Memory B cell (primary cell): Measurements from ENCODE around the gene IGF2BP2.

Experiments used
- ATAC-seq: fragments of 150-1000 bp; cut with Tn5 transposase; 2 replicates; pipeline ENCODE4 v1.10.0; 2021; ENCODE audit warnings: low read depth, mild to moderate bottlenecking, moderate library complexity
- DNase-seq, 2 donors: peaks; one replicate each; pipeline ENCODE4 v3.0.0; 2022; ENCODE audit warnings: low spot score in 2 of 2
- H3K27ac Mint-ChIP-seq: one replicate; pipeline ENCODE4 v1.8.0; 2022; ENCODE audit warnings: mild to moderate bottlenecking, moderate library complexity, mixed read lengths
- H3K27me3 Mint-ChIP-seq: one replicate; pipeline ENCODE4 v1.8.0; 2022; ENCODE audit warnings: mixed read lengths
- H3K36me3 Mint-ChIP-seq: one replicate; pipeline ENCODE4 v1.8.0; 2022; ENCODE audit warnings: mild to moderate bottlenecking, mixed read lengths
- H3K4me1 Mint-ChIP-seq: one replicate; pipeline ENCODE4 v1.8.0; 2022; ENCODE audit warnings: mixed read lengths
- H3K4me3 Mint-ChIP-seq: one replicate; pipeline ENCODE4 v1.8.0; 2022; ENCODE audit warnings: mild to moderate bottlenecking, moderate library complexity, mixed read lengths
- H3K9me3 Mint-ChIP-seq: one replicate; pipeline ENCODE4 v1.8.0; 2022; ENCODE audit warnings: mixed read lengths

IGF2BP2 gene

DNA sequence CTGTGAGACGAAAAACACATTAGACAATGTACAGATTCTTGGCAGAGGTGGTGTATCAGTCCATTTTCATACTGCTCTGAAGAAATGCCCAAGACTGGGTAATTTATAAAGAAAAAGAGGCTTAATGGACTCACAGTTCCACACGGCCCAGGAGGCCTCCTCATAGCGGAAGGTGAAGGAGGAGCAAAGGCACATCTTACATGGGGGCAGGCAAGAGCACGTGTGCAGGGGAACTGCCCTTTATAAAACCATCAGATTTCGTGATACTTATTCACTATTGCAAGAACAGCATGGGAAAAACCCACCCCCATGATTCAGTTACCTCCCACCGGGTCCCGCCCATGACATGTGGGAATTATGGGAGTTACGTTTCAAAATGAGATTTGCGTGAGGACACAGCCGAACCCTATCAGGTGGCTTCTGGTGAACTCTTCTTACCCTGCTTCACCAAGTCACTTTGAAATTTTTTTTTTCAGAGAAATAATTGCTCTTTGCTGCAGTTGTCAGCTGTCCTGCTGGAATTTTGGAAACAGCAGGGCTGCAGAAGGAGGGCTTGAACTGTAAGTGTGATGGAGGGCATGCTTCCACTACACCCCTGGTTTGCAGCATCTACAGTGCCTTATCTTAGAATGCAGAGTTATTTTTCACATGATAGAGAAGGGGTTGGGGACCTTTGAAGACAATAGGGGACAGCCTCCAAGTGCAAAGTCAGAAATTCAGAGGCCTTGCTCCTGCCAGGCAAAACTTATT lies 2.9 kb upstream of the IGF2BP2 start:
- no peak for ATAC-seq
- peaks cover 5% of the 10 kb centered on the region for H3K4me1 Mint-ChIP-seq

DNA sequence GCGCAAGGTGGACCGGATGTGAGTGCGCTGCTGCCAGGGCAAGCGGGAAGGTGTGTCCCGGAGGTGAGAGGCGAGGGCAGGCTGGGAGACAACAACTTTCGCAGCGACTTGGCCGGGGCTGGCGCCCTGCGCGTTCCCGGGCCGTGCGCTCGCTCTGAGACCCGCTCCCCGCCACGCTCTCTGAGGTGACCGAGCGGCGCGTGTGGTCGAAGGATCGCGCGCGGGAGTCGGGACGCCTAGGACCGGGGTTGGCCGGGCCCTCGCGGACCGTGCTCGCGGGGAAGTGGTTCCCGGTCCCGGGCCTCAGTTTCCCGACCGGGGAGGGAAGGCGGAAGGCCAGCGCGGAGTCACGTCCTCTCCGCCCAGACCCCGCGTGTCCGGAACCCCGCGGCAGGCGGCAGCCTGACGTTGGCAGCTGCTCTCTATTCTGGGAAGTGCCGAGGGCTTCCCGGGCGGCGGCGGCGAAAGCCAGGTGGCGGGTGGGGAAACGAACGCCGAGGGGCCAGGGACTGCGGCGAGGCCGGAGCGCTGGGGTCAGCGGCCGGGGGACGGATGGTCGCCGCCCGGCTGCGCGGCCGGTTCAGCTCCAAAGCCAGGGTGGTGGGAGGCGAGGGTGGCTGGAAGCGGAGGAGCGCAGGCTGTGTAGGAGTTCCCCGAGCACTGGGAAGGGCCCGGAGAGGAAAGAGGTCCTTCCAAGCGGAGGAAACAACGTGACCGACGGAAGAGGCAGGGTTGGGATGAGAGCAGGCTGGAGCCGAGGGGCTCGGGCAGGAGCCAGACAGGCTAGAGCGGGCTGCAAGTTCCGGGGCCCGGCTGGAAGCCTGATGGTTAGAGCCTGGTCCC lies 1.0 kb upstream of the IGF2BP2 start:
- Mint-ChIP-seq H3K27me3 (peaks cover 22% of the 10 kb centered on the region), H3K27ac (no peak overlapping the region), H3K9me3 (no peaks in the 10 kb centered on the region), H3K36me3 (peaks cover 2% of the 10 kb centered on the region), H3K4me1 (peaks cover 5% of the 10 kb centered on the region), H3K4me3 (peak overlapping the region; percentile 80)
- DNase-seq = no peak
- peak; percentile 33 for ATAC-seq

More for the DNA sequence above, 2.9 kb upstream of the IGF2BP2 start:
- H3K4me3 Mint-ChIP-seq = no peak overlapping the region
- no peak for DNase-seq
- peaks cover 1% of the 10 kb centered on the region for H3K9me3 Mint-ChIP-seq
- H3K27me3 Mint-ChIP-seq = peaks cover 23% of the 10 kb centered on the region
- peaks cover 3% of the 10 kb centered on the region for H3K36me3 Mint-ChIP-seq
- no peak overlapping the region for H3K27ac Mint-ChIP-seq

DNA sequence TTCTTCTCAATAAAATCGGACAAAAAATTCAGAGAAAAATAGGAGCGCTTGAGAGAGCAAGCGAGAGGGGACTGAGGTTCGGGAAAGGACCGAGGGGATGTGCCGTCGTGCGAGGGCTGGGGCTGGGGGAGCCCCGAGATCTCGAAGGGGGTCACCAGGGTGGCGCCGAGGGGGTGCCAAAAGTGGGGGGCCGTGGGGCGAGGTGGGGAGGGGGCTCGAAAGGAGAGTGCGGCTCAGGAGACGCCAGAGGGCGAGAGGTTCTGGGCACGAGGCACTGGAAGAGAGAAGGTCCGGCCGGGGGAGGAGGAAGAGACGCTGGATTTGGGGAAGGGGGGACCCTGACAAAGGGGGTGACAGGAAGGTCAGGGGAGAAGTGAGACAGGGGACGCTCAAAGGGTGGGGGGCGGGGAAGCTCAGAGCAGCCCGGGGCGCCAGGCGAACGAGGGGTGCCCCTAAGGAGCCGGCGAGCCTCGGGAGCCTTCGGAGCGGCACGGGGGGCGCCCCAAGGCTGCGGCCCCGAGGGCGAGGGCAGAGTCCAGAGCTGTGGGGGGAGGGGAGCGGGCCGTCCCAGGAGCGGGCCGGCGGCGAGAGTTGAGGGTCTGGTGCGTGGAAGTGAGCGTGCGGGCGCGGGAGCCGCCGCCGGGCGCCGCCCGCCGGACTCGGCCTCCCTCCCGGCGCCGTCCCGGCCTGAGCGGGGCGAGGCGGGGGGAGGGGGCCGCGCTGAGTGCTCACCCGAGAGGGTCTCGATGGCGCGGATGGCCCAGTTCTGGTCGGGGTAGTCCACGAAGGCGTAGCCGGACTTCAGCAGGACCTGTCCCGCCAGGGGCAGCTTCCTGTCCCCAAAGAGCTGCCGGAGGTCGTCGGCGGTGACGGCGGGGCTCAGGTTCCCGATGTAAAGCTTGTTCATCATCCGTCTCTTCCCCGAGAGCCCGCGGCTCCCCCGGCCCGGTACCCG lies 514 bp downstream of the IGF2BP2 start:
- peaks cover 21% of the 10 kb centered on the region for H3K27me3 Mint-ChIP-seq
- no peaks in the 10 kb centered on the region for H3K9me3 Mint-ChIP-seq

DNA sequence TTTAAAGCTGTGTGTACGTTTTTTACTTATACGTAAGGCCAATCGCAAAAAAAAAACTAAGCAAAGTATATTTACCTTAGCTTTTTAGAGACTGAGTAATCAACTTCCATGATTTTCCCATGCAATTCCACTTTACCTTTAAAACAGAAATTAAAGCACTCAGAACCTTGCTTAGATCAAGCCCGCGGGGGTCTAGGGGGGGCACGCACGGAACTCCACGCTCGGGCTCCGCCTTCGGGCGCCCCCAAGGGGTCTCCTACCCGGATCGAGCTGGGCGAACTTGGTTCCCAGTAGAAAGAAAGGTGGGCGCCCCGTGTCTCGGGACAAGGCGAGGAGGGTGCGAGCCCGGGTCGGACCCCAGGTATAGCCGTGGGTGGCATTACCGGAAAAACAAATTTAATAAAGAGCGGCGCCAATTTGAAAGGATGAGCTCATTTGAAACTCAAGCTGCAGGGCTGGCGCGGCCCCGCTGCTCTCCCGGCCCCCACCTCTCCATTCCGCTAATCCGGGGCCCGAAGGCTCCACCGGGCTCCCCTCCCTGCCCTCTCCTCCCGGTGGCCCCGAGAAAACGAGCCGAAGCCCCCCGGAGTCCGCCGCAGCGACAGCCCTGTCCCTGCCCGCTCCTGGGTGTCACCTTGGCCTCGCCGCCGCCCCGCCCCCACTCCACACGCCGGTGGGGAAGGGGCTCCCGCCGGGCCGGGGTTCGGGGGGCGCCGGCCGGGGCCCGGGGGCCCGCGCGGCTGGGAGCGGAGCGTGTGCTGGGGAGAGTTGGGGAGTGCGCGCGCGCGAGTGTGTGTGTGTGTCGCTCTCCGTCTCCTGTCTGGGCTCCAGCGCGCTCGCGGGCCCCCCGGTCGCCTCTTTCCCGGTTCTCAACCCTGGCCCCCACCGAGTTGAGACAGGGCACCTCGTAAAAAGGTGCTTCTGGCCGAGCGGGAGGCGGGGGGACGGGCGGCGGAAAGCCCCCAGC lies 1.5 kb downstream of the IGF2BP2 start:
- peak overlapping the region; percentile 76 for H3K27ac Mint-ChIP-seq
- H3K9me3 Mint-ChIP-seq = no peaks in the 10 kb centered on the region
- DNase-seq (peak; percentile 8 to 42), ATAC-seq (peak; percentile 44)
- H3K27me3 Mint-ChIP-seq = peaks cover 22% of the 10 kb centered on the region
- peaks cover 5% of the 10 kb centered on the region for H3K4me1 Mint-ChIP-seq
- peaks cover 2% of the 10 kb centered on the region for H3K36me3 Mint-ChIP-seq
- H3K4me3 Mint-ChIP-seq = peak overlapping the region; percentile 92

More for the DNA sequence above, 514 bp downstream of the IGF2BP2 start:
- Mint-ChIP-seq H3K4me3 (peak overlapping the region; percentile 92), H3K36me3 (peaks cover 2% of the 10 kb centered on the region), H3K4me1 (peaks cover 5% of the 10 kb centered on the region), H3K27ac (peak overlapping the region; percentile 76)
- ATAC-seq (peak; percentile 4), DNase-seq (peak; percentile 7 to 38)

DNA sequence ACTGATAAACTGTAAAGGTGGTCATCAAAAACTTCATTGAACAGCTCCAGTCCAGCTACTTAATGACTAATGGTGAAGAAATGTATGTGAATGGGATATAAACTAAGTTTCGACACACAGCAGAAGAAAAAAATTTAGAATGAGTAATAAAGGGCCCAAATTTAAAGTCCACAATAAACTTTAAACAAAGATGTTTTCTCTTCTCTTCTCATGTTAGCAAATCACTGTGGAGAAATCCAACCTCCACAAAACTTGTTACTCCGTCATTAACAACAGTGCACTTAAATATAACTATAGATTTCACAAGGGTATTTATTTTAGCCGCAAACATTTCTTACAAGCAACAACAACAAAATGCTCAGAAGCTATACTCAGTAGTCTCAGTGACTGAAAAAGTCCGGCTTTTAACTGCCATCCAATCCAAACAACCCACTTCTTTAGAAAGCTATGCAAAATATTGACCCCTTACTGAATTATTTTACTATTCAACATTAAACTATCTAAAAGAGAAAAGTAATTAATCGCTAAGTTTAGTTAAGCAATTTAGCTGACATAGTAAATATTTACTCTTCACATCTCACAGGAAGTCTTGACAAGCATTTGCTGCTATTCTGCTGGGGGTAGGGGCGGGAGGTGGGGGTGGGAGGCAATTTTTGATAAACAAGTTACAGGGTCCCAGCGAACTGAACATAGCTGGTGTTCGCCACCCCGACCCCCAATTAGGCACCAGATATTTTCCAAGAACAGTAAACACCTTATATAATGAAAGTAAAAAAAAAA lies 2.4 kb downstream of the IGF2BP2 start:
- H3K4me3 Mint-ChIP-seq = no peak overlapping the region
- DNase-seq (no peak), ATAC-seq (no peak)

DNA sequence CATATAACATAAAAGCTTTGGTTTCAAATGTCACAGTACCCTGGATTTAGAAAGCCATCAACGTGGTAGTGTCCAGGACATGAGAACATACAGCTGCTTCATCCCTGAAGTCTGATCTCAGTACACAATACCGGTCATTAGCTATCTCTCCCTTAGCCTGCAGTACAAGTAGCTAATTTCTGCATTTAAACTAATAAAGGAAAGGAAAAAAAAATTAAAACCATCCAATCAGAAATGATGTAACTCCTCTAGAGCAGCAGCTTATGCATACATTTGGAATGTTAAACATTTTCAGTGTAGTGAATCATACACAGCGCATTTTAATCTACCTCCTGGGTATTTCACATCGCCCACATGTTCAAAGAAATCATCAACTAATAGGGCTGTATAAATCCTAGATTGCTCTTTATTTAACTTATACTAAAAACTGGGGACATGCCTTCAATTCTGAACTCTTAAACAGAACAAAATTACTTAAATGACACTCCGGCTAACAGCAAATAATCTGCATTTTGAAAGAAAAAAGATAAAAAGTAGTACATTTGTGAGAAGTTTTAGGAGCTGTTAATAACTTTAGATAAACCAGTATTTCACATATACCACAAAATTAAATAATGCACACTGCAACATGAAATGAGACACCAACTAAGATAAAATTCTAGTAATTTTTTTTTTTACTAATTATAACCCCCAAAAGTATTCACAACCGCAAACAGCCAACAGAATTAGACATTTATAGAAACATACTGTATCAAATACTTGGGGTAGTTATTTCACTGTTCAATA lies 3.7 kb downstream of the IGF2BP2 start:
- peaks cover 18% of the 10 kb centered on the region for H3K27me3 Mint-ChIP-seq

More for the DNA sequence above, 2.4 kb downstream of the IGF2BP2 start:
- Mint-ChIP-seq H3K4me1 (peaks cover 5% of the 10 kb centered on the region), H3K9me3 (no peaks in the 10 kb centered on the region), H3K27ac (no peak overlapping the region), H3K36me3 (peaks cover 2% of the 10 kb centered on the region), H3K27me3 (peaks cover 23% of the 10 kb centered on the region)

DNA sequence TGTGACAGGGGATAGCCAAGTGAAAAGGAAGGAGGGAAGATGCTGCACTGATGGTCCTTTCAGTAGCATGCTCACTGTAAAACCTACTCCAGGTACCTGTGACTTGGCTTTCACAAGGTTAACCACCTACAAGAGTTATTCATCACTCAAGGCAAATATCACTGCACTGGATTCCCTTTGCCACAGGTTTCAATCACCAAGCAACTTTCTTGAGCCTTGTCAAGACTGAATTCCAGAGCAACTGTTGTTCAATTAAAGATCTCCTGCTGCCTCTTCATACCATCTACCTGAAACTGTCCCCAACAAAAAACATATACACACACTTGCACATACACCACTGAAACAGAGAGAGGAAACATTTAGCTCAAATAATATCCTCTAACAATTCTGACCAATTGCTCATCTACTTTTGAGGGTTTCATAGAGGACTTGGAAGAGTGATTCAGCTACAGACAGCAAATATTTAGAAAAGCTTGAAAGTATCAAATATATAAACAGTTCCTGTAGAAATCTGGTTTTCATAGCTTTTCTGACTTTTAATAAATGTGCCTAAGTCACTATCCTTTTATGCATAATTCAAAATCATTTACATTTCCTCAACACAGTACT lies 6.5 kb downstream of the IGF2BP2 start:
- no peak for ATAC-seq
- no peaks in the 10 kb centered on the region for H3K4me1 Mint-ChIP-seq
- H3K4me3 Mint-ChIP-seq = no peak overlapping the region
- H3K27ac Mint-ChIP-seq = no peak overlapping the region
- H3K36me3 Mint-ChIP-seq = no peaks in the 10 kb centered on the region
- peaks cover 14% of the 10 kb centered on the region for H3K27me3 Mint-ChIP-seq
- no peaks in the 10 kb centered on the region for H3K9me3 Mint-ChIP-seq
- no peak for DNase-seq

More for the DNA sequence above, 3.7 kb downstream of the IGF2BP2 start:
- no peak for DNase-seq
- Mint-ChIP-seq H3K36me3 (peaks cover 2% of the 10 kb centered on the region), H3K4me1 (peaks cover 5% of the 10 kb centered on the region), H3K27ac (no peak overlapping the region), H3K9me3 (no peaks in the 10 kb centered on the region), H3K4me3 (no peak overlapping the region)
- ATAC-seq = no peak

DNA sequence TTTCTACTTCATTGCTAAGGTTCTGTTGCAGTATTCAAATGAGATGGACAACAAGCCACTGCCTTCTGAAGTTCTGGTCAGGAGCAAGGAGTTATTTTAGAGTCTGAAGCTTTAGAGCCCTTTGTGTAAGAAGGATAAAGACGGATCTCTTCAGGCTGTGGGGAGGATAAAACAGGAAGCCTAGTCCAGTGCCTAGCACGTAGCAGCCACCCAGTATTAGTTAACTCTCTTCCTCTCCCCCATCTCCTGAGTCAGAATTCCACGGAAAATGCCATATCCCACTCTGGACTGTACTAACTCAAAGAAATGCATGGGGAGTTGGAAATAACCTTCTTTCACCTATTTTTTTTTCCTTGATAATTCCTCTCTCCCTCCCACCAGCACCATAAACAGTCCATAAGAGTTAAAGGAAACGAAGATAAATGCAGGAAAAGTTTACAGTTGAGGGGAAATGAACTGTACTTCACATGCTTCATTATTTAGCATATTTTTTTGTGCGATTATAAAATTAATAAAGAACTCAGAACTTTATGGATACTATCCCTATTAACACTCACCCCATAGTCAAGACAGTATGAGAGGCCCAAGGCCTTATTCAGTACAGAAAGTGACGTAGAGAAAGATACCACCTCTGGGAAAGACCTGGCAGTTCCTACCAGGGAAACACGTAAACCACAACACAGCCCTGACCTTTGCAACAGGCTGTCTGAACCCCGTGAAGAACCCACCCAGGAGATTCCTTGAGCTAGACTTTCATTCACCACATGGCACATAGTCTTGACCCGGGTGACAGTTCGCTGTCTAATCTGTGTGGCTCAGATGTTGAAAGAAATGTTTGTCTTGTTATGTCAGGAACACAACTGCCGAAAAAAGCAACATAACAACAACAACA lies 9.2 kb downstream of the IGF2BP2 start:
- Mint-ChIP-seq H3K4me1 (no peaks in the 10 kb centered on the region), H3K27me3 (peaks cover 12% of the 10 kb centered on the region), H3K4me3 (no peak overlapping the region), H3K9me3 (no peaks in the 10 kb centered on the region), H3K27ac (no peak overlapping the region), H3K36me3 (no peaks in the 10 kb centered on the region)
- ATAC-seq (no peak), DNase-seq (no peak)

DNA sequence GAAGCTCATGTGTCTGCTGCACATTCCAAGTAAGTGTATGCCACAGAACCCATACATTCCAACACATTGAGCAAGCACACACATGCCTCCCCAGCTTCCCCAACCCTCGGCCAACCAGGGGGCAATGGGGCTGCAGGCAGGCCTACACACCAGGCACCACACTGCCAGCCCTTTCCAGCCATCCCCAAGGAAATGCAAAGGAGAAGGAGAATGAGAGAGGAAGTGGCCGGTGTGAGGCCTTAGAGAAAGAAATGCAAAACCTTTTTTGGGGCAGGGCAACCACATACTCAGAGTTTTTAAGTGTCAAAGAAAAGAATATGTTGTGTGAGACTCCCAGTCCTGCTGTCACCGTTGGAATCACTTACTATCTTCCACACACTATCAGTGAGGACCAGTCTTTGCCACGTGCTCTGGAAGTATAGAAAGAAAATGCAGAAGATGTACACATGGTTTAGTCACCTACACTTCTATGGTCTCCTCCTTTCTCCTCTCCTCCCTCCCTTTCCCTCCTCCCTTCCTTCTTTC lies 11.1 kb downstream of the IGF2BP2 start:
- H3K36me3 Mint-ChIP-seq = no peaks in the 10 kb centered on the region
- H3K27me3 Mint-ChIP-seq = peaks cover 10% of the 10 kb centered on the region
- ATAC-seq (no peak), DNase-seq (no peak)
- no peak overlapping the region for H3K4me3 Mint-ChIP-seq
- H3K27ac Mint-ChIP-seq = no peak overlapping the region
- no peaks in the 10 kb centered on the region for H3K4me1 Mint-ChIP-seq
- H3K9me3 Mint-ChIP-seq = no peaks in the 10 kb centered on the region

DNA sequence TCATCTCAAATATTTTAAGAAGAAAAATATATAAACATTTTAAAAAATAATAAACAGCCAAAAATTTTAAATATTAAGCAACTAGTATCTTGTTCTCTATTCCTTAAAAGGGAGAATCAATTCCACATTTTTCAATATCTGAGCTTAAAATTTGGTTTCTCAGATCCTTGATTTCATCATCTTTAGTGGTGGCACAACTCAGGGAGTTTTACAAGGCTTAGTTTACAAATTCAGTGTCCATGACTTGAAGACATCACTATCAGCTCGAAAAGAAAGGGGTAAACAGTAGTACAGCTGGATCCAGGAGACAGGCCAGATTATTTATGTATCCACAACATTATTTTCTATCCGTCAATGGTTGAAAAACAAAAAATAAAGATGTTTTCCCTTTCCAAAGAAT lies 11.6 kb downstream of the IGF2BP2 start:
- no peaks in the 10 kb centered on the region for H3K36me3 Mint-ChIP-seq
- no peak overlapping the region for H3K4me3 Mint-ChIP-seq
- no peak for DNase-seq
- H3K9me3 Mint-ChIP-seq = no peaks in the 10 kb centered on the region
- no peak overlapping the region for H3K27ac Mint-ChIP-seq
- ATAC-seq = no peak
- no peaks in the 10 kb centered on the region for H3K4me1 Mint-ChIP-seq
- peaks cover 7% of the 10 kb centered on the region for H3K27me3 Mint-ChIP-seq
